CD4-positive, alpha-beta T cell treated with Interleukin-6 for 4 hours (primary cell): Measurements from ENCODE around the gene FXYD6.

Experiments
- DNase-seq: peaks from one replicate; pipeline ENCODE4 v3.0.0-alpha.2; 2020; ENCODE audit warnings: mixed read lengths

The FXYD6 gene

DNA sequence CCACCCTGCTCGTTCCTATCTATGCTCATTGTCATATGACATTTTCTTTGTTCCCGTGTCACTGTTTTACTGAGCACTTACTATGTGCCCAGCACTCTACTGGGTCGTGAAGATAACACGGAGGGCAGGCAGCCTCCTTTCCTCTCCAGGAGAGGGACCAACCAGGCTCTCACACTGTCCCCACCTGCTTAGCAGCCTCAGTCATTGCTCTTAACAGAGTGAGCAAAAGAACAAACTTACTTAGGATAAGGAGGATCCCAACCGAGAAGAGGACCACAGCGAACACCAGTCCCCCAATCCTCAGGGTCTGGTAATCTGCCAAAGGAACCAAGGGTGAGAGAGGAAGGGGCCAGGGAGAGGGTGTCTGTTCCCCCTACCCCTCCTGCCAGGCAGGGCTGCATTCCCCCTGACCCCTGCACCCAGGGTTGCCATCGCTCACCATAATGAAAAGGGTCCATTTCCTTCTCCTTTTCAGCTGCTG is 34.9 kb downstream of the FXYD6 start:
- no peak for DNase-seq

DNA sequence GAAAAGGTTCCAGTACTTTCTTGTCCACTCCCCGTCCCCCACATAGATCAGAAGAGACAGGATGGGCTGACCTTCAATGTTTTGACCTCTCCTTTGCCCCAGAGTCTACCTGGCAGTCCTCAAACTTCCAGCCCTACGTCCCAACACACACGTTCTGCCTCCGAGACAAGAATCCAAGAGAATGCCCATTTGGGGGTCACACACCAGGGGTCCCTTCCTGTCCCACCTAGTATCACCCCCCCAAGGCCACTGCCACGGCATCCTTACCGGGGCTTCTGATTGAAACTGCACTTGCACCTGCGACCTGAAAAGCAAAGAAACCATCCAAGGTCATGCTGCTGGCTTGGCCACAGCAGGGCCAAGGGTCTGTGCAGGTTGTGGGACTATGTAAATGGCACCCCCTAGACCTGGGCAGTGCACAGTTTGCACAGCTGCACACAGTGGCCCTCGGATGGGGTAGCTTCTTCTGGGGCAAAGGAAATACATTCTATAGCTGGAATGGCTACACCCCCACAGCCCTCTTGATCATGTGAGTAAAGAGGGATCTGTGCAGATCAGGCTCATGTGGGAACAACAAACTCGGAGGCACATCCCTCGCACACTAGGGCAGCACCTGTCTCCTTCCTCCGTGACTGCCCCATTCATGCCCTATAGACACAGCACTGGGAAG is 35.4 kb downstream of the FXYD6 start:
- DNase-seq, result no peak

DNA sequence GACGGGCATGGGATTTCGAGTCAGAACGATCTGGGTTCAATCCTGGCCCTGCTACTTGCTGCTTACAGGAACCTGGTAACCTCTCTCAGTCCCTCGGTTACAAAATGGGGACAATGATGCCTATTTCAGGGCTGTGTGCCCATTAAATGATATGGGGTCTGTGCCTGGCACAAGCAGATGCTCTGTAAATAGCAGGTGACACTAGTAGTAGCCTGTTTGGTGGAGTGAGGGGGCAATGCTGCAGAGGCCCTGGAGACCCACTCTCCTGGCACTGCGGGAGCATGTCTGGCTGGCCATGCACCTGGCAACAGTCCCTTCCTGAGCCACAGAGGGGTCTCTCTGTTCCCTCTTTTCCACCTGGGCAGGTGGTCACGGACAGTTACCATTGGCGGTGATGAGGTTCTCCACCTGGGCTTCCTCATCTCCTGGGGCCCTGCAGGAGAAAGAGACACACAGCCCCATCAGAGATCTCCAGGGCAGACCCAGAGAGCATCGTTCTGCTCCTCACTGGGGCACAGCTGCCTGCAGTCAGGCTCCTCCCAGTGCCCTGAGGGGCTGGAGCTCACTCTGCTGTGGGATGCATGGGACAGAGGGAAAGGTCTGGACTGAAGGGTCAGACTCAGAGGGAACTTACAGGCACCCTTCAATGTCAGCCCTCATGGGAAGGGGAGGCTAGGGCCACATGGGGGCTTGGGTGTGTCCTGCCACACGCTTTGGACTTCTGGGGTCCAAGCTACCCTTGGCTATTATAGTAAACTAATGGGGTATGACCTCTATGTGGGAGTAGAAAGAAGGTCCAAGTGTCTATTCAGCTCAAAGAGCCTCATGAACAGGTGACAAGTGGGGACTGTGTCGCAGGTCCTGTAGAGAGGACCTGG is 36.3 kb downstream of the FXYD6 start:
- no peak for DNase-seq

DNA sequence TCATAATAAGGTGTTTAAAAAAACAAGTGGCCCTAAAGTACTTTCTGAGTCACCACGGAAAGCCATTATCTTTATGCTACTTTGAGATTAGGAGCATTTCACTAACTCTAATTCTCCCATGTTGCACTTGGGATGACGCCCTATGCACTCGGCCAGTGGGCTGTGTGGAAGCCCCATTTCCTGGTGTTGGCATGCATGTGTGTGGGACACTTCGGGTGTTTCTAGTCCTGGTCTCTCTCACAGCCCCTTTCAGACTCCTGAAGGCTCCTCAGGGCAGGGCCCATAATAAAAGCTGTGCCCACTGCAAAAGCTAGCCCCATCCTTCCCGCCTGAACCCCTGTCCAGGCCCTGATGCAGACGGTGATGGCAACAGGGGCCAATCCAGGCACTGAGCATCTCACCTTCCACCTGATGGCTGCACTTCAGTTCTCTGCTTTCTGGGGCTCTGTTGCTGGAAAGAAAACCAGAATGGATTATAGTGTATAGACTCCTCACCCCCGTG is 37.0 kb downstream of the FXYD6 start:
- DNase-seq, result no peak

DNA sequence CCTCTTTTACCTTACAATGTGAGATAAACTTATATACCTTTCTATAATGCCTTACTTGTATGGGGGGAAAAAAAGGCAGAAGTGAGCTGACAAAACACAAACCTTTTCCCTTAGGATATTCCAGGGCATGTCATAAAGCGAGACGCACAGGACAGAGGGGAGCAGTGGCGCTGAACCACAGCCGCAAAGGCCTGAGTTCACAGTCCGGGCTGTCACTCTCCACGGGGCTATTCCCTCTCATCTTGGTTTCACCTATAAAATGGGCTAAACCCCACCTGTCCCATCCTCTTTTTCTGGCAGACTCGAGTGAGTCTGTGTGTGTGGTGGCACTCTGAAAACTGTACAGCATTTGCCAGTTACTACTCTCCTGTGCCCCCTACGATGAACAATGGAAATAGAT is 37.6 kb downstream of the FXYD6 start:
- no peak for DNase-seq

DNA sequence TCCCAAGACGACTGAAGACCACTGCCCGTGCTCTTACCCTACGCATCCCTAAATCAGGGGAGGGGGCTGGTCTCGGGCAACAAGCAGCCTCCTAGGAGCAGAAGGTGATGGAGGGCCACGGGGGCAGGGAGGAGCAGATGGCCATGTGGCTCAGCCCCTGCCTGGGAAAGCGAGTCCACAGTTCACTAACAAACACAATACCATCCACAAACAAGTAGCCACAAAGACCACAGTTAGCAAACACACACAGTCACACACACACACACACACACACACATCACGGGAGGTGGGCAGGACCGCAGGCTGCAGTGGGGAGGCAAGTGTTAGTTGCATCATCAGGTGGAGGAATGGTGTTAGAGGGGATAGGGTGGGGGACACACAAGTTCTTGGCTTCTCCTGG is 38.7 kb downstream of the FXYD6 start:
- no peak for DNase-seq

DNA sequence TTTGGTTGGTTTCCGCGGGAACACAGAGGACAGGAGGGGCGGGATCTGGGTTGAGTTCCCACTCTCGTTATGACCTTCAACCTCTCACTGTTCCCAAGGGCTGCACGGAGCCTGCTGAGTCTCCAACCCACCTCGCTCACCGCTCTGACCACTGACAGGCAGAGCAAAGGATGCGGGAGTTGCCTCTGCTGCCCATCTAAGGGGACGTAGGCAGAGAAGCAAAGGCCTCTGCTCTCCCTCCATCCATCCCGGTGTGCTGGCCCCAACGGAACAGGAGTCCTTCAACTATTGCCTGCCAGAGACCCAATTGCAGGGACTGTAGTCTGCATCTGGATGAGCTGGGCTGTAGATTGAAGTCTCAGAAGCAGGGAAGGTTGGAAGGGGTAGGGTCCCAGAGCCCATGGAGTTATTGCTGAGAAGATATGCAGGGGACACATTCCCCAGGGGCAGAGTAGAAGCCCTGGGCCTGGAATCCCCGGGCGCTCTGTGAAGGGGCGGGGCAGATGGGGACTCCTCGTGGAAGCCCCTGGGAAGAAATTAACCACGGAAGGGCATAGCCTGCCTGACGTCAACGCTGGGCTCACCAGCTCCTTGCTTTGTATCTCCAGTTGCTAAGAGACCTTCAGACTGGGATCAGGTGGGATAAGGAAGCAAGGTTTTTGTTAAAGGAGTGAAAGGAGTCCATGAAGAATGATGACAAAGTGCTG is 39.2 kb downstream of the FXYD6 start:
- DNase-seq, result no peak

DNA sequence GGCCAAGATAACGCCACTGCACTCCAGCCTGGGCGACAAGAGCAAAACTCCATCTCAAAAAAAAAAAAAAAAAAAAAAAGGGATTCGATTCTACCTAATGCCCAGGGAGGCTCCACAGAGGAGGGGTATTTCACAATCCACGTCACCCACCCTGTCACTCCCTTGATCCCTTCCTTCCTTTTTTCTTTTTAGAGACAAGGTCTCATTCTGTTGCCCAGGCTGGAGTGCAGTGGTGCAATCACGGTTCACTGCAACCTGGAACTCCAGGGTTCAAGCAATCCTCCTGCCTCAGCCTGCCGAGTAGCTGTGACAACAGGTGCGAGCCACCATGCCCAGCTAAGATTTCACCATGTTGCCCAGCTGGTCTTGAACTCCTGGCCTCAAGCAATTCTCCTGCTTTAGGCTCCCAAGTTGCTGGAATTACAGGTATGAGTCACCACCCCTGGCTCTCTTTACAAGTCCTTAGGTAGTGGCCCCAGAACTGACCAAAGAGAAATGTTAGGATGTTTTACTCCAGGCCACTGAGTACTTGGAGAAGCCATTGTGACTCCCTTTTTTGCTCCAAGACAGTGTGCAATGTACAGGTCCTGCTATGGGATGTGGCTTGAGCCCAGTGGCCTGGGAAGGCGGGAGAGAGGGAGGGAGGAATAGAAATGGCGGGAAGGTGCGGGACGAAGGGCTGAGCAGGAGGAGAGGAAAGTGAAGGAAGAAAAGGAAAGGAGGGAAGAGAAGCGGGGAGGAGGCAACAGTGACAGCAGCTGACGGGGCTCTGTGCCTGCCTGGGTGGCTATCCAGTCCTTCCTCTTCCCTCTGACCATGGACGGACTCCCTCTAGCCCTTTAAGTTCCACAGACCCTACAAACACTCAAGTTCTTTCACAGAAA is 40.1 kb downstream of the FXYD6 start:
- no peak for DNase-seq

DNA sequence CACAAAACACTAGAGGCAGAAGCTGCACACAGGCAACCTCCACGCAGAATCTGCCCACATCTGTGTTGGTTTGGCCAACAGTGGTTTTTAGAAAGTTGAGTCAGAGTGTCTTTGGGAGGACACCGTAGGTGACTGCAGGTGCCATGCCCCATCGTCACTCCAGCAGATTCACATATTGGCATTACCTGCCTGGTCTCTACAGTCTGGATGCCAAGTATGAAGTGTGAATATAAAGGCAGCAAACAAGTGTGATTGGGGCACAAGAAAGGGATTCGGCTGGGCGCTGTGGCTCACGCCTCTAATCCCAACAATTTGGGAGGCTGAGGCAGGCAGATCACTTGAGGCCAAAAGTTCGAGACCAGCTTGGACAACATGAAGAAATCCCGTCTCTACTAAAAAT is 40.9 kb downstream of the FXYD6 start:
- DNase-seq, result no peak

DNA sequence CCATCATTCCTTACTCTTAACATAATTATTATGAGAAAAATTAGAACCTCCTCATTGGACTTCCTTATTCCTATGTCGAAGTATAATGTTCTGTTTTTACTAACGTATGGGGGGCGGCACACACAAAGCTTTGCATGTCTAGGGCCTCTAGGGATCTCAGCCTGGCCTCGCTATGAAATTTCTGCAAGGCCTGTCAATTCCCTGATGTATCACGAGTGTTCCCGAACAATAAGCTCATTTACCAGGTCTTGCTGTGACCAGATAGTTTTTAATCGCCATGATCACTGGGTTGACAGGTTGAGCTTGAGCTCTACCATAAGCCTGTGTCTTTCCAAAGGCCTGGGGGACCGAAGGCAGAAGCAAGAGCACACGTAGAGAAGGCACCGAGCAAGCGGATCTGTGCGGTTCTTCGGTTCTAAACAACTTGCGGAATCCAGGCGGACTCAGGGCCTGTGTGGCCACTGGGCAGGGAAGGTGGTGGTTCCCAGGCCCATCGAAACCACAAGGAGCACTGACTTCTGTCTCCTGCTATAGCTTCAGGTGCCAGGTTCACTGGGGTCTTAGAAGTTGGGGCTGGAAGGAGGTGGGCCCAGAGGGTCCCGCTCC is 41.5 kb downstream of the FXYD6 start:
- no peak for DNase-seq

DNA sequence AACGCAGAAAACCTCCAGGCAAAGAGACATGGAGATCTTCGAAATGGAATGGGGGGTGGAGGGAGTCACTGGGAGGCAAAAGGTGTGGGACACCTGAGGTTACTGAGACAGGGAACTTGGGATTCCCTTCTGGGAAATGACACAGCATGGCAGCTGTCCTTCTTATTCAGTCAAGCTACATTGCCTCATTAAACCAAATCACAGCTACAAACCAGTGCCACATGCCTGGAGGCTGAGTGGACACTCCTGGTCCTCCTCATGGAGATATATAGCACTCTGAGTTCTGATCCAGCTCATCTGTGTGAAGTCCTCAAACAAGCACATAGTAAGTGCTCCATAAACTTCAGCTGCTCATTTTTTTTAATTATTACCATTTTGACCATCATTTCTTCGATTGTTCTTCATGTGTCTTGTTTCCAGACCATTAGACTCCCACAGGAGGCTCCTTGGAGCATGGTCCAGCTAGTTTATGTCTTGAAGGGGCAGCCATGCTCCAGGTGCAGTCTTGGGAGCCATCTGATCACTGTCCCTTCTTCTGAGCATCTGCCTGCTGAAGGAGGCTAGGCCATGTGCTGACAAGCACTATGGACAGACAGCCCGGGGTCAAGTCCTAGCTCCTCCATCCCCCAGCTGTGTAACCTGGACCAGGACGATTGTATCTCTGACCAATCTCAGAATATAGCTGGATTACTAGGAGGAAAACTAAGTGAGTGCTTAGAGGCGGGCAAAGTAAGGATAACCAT is 42.2 kb downstream of the FXYD6 start:
- DNase-seq, result no peak

DNA sequence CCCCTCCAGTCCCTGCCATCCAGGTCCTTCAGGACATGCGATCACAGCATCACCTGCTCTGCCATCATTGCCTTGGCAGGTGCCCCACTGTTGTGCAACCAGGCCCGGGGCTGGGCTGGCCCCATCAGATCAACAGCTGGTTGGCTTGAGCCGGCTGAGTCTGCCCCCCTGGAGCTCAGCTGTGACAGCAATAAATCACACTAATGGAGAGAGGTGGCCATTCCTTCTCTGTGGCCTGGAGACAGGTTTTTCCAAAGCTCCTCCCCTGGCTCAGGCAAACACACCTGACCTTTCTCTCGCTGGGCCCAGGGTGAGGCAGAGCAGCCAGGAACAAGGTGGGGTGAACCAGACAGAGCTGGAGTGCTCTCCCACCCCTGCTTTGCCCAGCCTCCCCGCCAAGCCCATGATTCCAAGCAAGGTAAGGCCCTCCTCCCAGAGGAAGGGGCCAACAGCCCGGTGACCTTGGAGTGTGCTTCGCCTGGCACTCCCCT is 43.0 kb downstream of the FXYD6 start:
- DNase-seq, result no peak

DNA sequence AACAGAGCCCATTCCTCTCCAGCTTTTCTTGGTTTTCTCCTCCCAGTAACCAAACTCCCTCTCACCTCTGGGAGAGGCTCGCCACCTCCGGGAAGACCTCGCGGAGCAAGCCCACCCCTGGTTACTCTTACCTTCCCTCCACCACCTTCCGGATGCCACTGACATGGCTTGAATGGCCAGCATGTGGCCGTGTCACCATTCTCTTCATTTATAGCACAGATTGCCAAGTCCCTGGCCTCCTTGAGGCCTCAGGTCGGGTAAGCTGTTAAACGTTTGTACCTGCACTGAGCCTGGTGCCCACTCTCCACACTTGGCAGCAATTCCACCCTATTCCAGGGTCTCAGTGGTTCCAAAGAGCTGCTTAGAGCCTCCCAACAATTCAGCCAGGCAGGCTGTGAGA is 43.9 kb downstream of the FXYD6 start:
- no peak for DNase-seq

DNA sequence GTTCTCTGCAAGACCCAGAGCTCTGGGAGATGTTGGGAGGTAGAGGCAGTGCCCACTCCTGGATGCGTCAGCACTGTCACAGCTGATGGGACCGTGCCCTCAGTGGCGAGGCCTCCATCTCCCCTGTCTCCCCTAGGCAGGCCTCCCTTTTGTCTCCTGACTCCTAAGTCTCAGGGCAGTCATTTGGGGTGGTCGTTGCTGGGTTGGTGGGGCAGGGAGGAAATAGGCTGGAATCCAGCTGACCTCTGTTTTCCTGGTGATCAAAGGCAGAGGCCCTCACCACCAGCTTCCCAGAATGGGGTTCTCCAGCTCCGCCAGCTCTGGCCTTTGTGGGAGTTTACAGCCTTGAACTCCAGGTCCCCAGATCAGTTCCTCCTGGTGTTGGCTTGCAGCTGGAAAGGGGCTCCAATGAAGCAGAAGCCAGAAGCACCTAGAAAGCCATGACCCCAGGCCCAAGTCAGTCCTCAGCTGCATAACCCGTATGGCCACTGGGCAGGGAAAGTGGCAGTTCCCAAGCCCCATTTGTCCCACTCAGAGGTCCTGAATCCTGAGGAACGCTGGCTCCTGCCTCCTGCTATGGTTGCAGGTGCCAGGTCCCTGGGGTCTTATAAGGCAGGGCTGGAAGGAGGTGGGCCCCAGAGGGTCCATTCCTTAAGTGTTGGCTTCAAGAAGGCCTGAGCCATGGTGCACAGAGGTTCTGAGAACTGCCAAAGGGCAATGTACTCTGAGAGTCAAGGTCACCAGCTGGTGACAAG is 44.6 kb downstream of the FXYD6 start:
- DNase-seq, result no peak

DNA sequence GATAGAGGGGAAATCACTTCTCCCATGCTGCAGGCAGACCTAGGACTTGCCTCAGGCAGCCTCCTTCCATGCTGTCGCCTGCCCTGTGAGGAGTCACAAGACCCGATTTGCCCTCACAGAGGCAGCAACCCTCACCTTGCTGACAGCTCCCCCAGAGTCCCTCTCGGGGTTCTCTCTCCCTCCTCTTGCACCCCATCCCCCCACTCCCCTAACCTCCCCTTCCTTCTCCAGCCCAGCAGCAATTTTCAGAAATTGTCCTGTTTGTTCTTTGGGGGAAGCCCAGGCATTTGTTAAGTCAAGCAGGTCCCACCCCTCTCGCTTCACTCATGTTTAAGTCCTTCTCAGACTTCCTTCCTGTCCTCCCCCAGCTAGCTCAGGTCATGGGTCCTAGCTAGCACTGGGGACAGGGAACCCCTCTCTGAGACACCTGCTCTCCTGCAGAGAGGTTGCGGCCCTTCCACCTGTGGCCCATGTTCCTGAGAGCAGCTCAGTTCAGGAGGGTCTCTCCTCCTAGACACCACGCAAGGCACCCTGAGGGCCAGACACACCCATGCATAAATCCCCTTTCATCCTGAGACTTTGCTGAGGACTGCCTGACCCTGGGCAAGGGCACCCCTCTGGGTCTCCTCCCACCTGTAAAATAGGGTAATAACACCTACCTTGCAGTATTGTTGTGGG is 45.6 kb downstream of the FXYD6 start:
- peak; percentile 23 for DNase-seq

DNA sequence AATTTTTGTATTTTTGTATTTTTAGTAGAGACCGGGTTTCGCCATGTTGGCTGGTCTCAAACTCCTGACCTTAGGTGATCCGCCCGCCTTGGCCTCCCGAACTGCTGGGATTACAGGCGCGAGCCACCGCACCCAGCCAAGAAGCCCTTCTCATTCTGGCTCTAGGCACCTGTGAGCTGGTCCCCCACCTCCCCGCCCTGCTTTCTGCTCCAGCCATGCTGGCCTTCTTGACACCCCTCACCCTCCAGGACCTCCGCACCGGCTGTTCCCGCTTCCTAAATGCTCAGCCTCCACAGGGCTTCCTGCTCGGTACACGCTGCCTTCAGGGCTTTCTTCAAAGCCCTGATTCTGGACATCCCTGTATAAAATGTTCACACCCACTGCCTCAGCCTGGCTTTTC is 46.4 kb downstream of the FXYD6 start:
- no peak for DNase-seq

DNA sequence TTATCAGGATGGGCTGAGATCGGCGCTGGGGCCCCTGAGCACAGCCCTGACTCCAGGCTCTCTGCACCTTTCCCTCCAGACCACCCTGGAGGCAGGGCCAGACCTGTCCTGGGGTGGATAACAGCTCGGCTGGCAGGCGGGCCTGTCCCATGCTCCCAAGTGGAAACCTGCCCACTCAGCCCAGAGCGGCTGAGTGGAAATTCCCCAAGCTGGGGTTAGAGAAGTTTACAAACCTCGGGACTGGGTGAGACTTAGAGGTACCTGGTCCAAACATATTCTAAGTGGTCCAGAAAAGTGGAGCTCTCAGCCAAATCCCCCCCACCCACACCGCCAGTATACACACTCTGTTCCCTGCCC is 47.1 kb downstream of the FXYD6 start:
- no peak for DNase-seq

DNA sequence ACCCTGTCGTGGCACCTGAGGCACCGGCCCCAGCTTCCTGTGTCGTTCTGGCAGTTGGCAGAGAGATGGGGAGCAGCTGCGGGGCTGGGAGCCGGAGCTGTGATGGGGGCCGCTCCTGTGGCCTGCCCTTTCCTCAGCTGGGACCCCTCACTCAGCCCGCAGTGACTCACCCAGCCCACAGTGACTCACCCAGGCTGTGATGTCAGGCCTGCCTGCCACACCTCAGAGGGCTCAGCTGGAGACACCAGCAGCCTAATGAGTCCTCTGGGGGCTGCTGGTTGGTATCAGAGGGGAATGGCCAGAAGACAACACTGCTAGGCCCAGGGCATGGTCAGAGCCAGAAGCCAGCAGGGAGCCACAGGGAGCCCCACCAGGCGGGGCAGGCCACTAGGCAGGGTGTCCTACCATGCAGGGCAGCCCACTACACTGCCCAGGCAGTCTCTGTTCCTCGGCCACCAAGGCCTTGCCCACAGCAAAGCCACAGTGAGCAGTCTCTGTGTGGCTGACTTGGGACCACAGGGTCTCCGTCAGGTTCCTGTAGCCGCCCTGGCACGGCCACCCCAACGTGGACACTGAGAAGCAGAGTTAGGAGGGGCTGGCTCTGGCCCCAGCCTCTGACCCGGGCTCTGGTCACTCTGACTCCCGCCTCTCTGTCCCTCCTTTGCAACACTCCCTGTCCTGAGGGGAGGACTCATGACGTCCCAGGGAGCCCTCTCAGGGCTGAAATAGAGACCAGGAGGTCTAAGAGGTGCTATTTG is 47.7 kb downstream of the FXYD6 start:
- DNase-seq, result peak; percentile 93
